Measurements from ENCODE around the gene PTPRT. TPM values are rescaled to one million over a fixed set of nuclear protein-coding genes. Genes with fewer than 3 reads are reported as not detected.

The PTPRT gene
- total and polyA plus RNA-seq, 12 donors = 0.04 to 0.53 (median 0.22) TPM; not detected in 1

GRCh38 chr20:42678895-42679294 is 510.8 kb downstream of the PTPRT start:
- intact Hi-C loops (cut with DNase I) = no loop called here
- H3K9me3 ChIP-seq = no peaks in the 10 kb centered on the region
- no peak overlapping the region for H3K4me3 ChIP-seq
- DNase-seq (no peak), ATAC-seq (no peak)
- peak in 5 of 9 donors; percentile 24 to 42 (median 27) for TF ChIP-seq CTCF (IDR thresholded peaks at IDR 0.05)
- no peaks in the 10 kb centered on the region for H3K36me3 ChIP-seq
- no peak overlapping the region for H3K27ac ChIP-seq
- H3K4me1 ChIP-seq = no peaks in the 10 kb centered on the region
- 31 to 46% methylated on average over 3 of the region's 3 CpGs for WGBS, 2 donors
- H3K27me3 ChIP-seq = peaks cover 0 to 5% (median 0%) of the 10 kb centered on the region in 7 donors

GRCh38 chr20:42656130-42656529 is 533.6 kb downstream of the PTPRT start:
- WGBS, 2 donors = 25 to 56% methylated on average over 2 of the region's 2 CpGs
- H3K4me1 ChIP-seq = peaks cover 0 to 4% (median 0%) of the 10 kb centered on the region in 9 donors
- DNase-seq (no peak), ATAC-seq (no peak)
- no peak for TF ChIP-seq CTCF (IDR thresholded peaks at IDR 0.05)
- no peaks in the 10 kb centered on the region for H3K36me3 ChIP-seq
- H3K27ac ChIP-seq = no peak overlapping the region
- H3K9me3 ChIP-seq = no peaks in the 10 kb centered on the region
- no peak overlapping the region for H3K4me3 ChIP-seq
- intact Hi-C loops (cut with DNase I) = no loop called here
- H3K27me3 ChIP-seq = peaks cover 0 to 12% (median 0%) of the 10 kb centered on the region in 7 donors

- 30 to 31% methylated on average over 2 of the region's 2 CpGs for WGBS, 2 donors
- Histone ChIP-seq H3K9me3 (no peaks in the 10 kb centered on the region), H3K27me3 (peaks cover 0 to 6% (median 0%) of the 10 kb centered on the region in 7 donors), H3K27ac (no peak overlapping the region), H3K36me3 (no peaks in the 10 kb centered on the region), H3K4me1 (peaks cover 0 to 4% (median 0%) of the 10 kb centered on the region in 9 donors), H3K4me3 (no peak overlapping the region)
- intact Hi-C loops (cut with DNase I) = no loop called here
- no peak for ATAC-seq
- no peak for TF ChIP-seq CTCF (IDR thresholded peaks at IDR 0.05)
- DNase-seq = no peak
These were observed 537.4 kb downstream of the PTPRT start for GRCh38 chr20:42652266-42652665.

- peaks cover 0 to 4% (median 0%) of the 10 kb centered on the region in 9 donors for H3K4me1 ChIP-seq
- no peak for TF ChIP-seq CTCF (IDR thresholded peaks at IDR 0.05)
- ATAC-seq = no peak
- H3K9me3 ChIP-seq = no peaks in the 10 kb centered on the region
- intact Hi-C loops (cut with DNase I) = no loop called here
- no peak overlapping the region for H3K4me3 ChIP-seq
- H3K27ac ChIP-seq = no peak overlapping the region
- peaks cover 0 to 6% (median 0%) of the 10 kb centered on the region in 7 donors for H3K27me3 ChIP-seq
- DNase-seq = no peak
- no peaks in the 10 kb centered on the region for H3K36me3 ChIP-seq
These were observed 539.4 kb downstream of the PTPRT start for GRCh38 chr20:42650191-42650746.

All from heart right ventricle (tissue), 16 donors.